C4-2B (cell line): Measurements from ENCODE around the gene CD6.

Source experiments
- H3K27ac ChIP-seq: fragments of 450-650 bp; 2 replicates; pipeline ENCODE4 v1.5.1; 2017
- ZFX ChIP-seq: fragments of 450-650 bp; IDR thresholded peaks from 2 replicates; pipeline ENCODE4 v1.6.1; 2017
- TF ChIP-seq, protein P1 (sequence below): fragments of 450-650 bp; conservative IDR thresholded peaks from 2 replicates; pipeline ENCODE4 v1.5.1; 2017; ENCODE audit warnings: mild to moderate bottlenecking

Gene CD6

DNA sequence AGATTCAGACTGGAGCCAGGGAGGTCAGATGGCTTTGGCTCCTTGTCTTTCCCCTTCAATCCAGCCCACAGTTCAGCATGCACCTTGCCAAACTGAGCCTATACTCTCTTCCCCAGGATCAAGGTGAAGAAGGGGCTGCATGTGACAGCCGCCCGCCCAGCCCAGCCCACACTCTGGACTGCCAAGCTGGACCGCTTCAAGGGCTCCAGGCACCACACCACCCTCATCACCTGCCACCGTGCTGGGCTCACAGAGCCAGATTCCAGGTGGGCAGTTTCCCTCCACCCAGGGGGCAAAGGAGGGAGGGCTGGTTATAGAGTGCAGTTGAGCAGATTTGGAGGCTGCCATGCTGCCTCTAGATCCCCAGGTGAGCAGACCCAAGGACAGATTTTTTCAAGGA is 41.1 kb upstream of the CD6 start:
- no peak overlapping the region for H3K27ac ChIP-seq
- TF ChIP-seq ZFX, result no peak
- TF ChIP-seq, protein P1, sequence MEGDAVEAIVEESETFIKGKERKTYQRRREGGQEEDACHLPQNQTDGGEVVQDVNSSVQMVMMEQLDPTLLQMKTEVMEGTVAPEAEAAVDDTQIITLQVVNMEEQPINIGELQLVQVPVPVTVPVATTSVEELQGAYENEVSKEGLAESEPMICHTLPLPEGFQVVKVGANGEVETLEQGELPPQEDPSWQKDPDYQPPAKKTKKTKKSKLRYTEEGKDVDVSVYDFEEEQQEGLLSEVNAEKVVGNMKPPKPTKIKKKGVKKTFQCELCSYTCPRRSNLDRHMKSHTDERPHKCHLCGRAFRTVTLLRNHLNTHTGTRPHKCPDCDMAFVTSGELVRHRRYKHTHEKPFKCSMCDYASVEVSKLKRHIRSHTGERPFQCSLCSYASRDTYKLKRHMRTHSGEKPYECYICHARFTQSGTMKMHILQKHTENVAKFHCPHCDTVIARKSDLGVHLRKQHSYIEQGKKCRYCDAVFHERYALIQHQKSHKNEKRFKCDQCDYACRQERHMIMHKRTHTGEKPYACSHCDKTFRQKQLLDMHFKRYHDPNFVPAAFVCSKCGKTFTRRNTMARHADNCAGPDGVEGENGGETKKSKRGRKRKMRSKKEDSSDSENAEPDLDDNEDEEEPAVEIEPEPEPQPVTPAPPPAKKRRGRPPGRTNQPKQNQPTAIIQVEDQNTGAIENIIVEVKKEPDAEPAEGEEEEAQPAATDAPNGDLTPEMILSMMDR, result no peak

DNA sequence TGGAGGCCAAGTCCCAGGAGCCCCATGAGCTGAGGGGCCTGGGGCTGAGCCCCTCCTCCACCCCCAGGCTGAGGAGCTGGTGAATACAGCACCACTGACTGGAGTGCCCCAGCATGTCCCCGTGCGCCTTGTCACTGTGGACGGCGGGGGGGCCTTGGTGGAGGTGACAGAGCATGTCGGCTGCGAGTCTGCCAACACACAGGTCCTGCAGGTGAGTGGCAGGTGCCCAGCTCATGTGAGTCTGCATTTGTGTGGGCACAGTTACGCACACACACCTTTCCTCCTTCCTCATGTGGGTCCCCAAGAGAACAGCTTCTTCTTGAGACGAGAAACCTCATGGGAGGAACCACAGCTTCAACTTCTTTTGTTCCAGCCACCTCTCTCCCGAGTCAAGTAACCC is 39.6 kb upstream of the CD6 start:
- TF ChIP-seq, protein P1, result no peak
- TF ChIP-seq ZFX, result no peak
- H3K27ac ChIP-seq, result no peak overlapping the region

DNA sequence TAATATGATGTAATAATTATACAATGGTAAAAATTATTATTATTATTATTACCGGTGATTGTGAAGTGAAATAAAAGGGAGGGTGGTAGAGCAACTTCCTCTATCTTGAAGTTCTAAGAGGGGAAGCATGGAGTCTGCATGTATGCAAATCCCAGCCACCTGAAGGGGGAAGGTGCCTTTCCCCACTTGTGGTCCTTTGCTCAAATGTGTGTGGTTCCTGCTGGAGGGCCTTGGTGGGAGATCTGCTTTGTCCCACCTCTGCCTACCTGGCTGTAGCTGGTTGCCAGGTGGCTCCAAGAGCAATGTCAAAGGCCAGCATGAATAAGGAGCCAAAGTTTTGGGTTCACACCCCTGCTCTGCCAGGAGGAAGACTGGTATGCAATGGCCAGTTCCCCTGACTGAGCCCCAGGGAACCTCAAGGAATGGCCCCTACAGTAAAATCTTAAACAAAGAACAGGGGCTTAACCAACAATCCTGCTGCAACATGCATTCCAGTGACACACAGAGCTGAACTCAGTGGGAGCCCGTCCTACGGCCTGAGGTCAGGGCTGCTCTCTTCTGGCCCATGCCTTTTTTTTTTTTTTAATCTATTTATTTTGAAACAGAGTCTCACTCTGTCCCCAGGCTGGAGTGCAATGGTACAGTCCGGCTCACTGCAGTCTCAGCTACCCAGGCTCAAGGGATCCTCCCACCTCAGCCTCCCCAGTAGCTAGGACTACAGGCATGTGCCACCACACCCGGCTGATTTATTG is 38.7 kb upstream of the CD6 start:
- no peak overlapping the region for H3K27ac ChIP-seq

DNA sequence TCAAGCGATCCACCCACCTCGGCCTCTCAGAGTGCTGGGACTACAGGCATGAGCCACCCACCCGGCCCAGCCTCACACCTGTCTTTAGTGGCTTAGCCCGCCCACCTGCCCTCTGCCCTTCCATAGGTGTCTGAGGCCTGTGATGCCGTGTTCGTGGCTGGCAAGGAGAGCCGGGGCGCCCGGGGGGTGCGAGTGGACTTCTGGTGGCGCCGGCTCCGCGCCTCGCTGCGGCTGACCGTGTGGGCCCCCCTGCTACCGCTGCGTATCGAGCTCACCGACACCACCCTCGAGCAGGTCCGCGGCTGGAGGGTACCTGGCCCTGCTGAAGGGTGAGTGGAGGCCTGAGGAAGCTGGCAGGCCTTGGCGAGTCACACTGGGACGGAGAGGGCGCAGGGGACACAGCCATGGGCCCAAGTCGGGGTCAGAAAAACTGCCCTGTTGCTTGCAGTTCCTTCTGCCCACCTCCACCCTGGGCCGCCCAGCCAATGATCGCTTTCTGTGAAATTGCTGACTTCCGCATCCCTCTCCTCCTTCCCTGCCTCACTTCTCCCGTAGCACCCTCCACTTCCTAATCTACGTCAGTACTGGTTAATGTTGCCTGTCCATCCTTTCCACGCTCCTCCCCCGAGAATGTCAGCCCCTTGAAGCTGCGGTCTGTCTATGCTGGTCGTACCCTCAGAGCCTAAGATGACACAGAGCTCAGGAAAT is 37.9 kb upstream of the CD6 start:
- no peak overlapping the region for H3K27ac ChIP-seq
- TF ChIP-seq, protein P1, result no peak
- no peak for TF ChIP-seq ZFX

More for the DNA sequence above, 38.7 kb upstream of the CD6 start:
- TF ChIP-seq, protein P1, result no peak
- no peak for TF ChIP-seq ZFX

DNA sequence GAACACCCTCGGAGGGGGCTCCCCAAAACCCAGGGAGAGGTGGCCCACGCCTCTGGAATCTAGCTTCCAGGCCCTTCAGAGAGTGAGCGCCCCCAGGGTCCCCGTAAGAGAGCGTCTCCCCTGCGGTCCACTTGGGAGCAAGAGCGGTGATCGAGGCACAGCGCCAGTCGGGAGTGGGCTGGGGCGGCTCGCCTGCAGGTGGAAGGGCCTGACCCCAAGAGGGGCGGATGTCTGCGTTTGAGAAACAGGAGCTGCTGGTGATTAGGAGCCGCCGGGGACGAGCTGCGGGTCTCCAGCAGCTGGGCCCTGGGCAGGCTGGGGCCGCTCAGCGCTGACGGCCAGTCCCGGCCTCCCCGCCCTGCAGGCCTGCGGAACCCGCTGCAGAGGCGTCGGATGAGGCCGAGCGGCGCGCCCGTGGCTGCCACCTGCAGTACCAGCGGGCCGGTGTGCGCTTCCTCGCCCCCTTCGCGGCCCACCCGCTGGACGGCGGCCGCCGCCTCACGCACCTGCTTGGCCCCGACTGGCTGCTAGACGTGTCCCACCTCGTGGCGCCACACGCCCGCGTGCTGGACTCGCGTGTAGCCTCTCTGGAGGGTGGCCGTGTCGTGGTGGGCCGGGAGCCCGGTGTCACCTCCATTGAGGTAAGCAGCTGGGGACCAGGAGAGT is 37.2 kb upstream of the CD6 start:
- no peak overlapping the region for H3K27ac ChIP-seq
- TF ChIP-seq ZFX, result no peak
- TF ChIP-seq, protein P1, result no peak

DNA sequence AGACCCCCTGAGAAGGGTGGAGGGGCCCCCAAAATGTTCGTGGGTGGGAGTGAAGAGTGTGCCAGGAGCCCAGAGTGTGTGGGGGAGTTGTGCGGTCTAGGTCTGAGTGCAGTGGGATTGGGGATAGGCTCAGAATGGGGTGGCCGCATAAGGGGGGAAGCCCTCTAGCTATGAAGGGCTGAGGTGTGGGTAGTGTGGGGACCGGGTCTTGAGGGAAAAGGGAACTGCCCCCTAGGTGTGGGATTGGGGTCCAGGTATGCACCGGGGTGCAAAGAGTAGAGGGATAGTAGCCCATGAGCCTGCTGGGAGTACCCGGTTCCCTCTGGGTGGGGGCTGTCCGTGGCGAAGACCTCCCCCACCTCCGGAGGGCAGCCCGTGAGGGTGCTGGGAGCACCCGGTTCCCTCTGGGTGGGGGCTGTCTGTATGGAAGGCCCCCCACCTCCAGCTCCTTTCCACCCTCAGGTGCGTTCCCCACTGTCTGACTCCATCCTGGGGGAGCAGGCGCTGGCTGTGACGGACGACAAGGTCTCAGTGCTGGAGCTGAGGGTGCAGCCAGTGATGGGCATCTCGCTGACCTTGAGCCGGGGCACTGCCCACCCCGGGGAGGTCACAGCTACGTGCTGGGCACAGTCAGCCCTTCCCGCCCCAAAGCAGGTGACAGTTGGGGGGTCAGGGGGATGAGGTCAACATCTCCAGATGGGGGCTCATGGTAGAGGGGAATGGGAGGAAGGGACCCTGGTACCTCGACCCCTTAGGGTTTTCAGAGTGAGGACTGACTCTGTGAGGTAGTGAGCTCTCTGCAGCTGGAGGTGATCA is 36.5 kb upstream of the CD6 start:
- no peak for TF ChIP-seq ZFX
- TF ChIP-seq, protein P1, result no peak

More for the DNA sequence above, 36.5 kb upstream of the CD6 start:
- no peak overlapping the region for H3K27ac ChIP-seq
